ENCODE measurements around the gene C20orf141.
"Not testable (repeated sequence)": the region's sequence is repeated elsewhere in the genome, so short reads cannot be mapped to it uniquely, and the experiment has no call there.

C20orf141 gene

GRCh38 chr20:2799688-2800520 lies 14.9 kb upstream of the C20orf141 start:
- DNase-seq, result no peak

- DNase-seq, result no peak
Observed at GRCh38 chr20:2800521-2801285, 14.1 kb upstream of the C20orf141 start, which contains the start of gene CPXM1. Gene CPXM1, minus strand, starts transcription at chr20:2800627. Its CDS starts 55 bp downstream, at chr20:2800572.

GRCh38 chr20:2801286-2801728 lies 13.5 kb upstream of the C20orf141 start:
- no peak for DNase-seq

GRCh38 chr20:2804041-2804828 lies 10.6 kb upstream of the C20orf141 start:
- no peak for DNase-seq

GRCh38 chr20:2804852-2805688 lies 9.7 kb upstream of the C20orf141 start:
- no peak for DNase-seq

GRCh38 chr20:2805689-2806350 lies 9.0 kb upstream of the C20orf141 start:
- no peak for DNase-seq

GRCh38 chr20:2806351-2806701 lies 8.5 kb upstream of the C20orf141 start:
- no peak for DNase-seq

GRCh38 chr20:2807019-2807418 lies 7.8 kb upstream of the C20orf141 start:
- DNase-seq, result no peak

- not testable (repeated sequence) for DNase-seq
Observed at GRCh38 chr20:2807929-2808328, 6.9 kb upstream of the C20orf141 start.

- no peak for DNase-seq
Observed at GRCh38 chr20:2809690-2810089, 5.1 kb upstream of the C20orf141 start.

GRCh38 chr20:2812189-2812588 lies 2.6 kb upstream of the C20orf141 start:
- no peak for DNase-seq

- DNase-seq, result no peak
Observed at GRCh38 chr20:2814076-2814475, 711 bp upstream of the C20orf141 start.

- no peak for DNase-seq
Observed at GRCh38 chr20:2815242-2815900, 584 bp downstream of the C20orf141 start.

GRCh38 chr20:2816030-2816582 lies 1.3 kb downstream of the C20orf141 start, which contains the start of gene TMEM239:
Gene TMEM239, plus strand, starts transcription at chr20:2816364. Its CDS starts 191 bp downstream, at chr20:2816555.
- no peak for DNase-seq

- DNase-seq, result no peak
Observed at GRCh38 chr20:2816583-2817340, 2.0 kb downstream of the C20orf141 start.

GRCh38 chr20:2817341-2817726 lies 2.5 kb downstream of the C20orf141 start:
- DNase-seq, result no peak

- no peak for DNase-seq
Observed at GRCh38 chr20:2817891-2818595, 3.3 kb downstream of the C20orf141 start.

- DNase-seq, result no peak
Observed at GRCh38 chr20:2820084-2820895, 5.5 kb downstream of the C20orf141 start.

Data from effector CD8-positive, alpha-beta T cell (primary cell).